Neural cell (in vitro differentiated cells): ENCODE measurements around the gene IGFL2.
"Not testable (repeated sequence)": the region's sequence is repeated elsewhere in the genome, so short reads cannot be mapped to it uniquely, and the experiment has no call there.

Experiments used
- CTCF ChIP-seq: fragments of 450-650 bp; IDR thresholded peaks from 2 replicates; pipeline ENCODE4 v1.5.1; 2014; ENCODE audit warnings: antibody characterized with exemption, mild to moderate bottlenecking, moderate library complexity; ENCODE audit not compliant: poor library complexity, severe bottlenecking
- EP300 ChIP-seq: fragments of 450-650 bp; conservative IDR thresholded peaks from 2 replicates; pipeline ENCODE4 v1.6.1; 2014; ENCODE audit warnings: antibody characterized with exemption, mild to moderate bottlenecking, moderate library complexity; ENCODE audit not compliant: poor library complexity, severe bottlenecking
- REST ChIP-seq: IDR thresholded peaks from 2 replicates; pipeline ENCODE4 v1.6.1; 2012; ENCODE audit warnings: borderline replicate concordance

- not testable (repeated sequence) for TF ChIP-seq CTCF, EP300, REST
Measured at GRCh38 chr19:46207858-46208257, 59.8 kb downstream of the IGFL2 start.
